GM13976 (cell line): ENCODE measurements around the gene TAF6.

Experiments
- DNase-seq: peaks from one replicate; pipeline ENCODE4 v3.0.0; 2012; ENCODE audit warnings: low spot score
- CTCF ChIP-seq: IDR thresholded peaks from 2 replicates; pipeline ENCODE4 v1.5.1; 2012; ENCODE audit warnings: borderline replicate concordance, mild to moderate bottlenecking; ENCODE audit not compliant: insufficient read depth; ENCODE audit errors: extremely low read depth, missing control alignments, control extremely low read depth
- in situ Hi-C: fragments of 300-500 bp; cut with MboI; formaldehyde crosslinking; loops from one replicate; pipeline ENCODE4 v1.12.0; 2022; ENCODE audit warnings: low sequenced_read_pairs, mixed read lengths, inconsistent platforms; ENCODE audit not compliant: unreplicated experiment

TAF6 gene

GRCh38 chr7:100109521-100110163 is 9.5 kb downstream of the TAF6 start:
- in situ Hi-C loops: no loop called here
- TF ChIP-seq CTCF: no peak

GRCh38 chr7:100107890-100108289 is 11.3 kb downstream of the TAF6 start:
- TF ChIP-seq CTCF: no peak

More at GRCh38 chr7:100109521-100110163, 9.5 kb downstream of the TAF6 start:
- no peak for DNase-seq

GRCh38 chr7:100107125-100107737 is 11.9 kb downstream of the TAF6 start:
- no peak for TF ChIP-seq CTCF
- in situ Hi-C loops: no loop called here
- DNase-seq: no peak

More at GRCh38 chr7:100107890-100108289, 11.3 kb downstream of the TAF6 start:
- no peak for DNase-seq
- in situ Hi-C loops: no loop called here

- in situ Hi-C loops: no loop called here
- DNase-seq: no peak
- TF ChIP-seq CTCF: no peak
These were observed 12.5 kb downstream of the TAF6 start for GRCh38 chr7:100106633-100107032.

GRCh38 chr7:100105534-100105933 is 13.6 kb downstream of the TAF6 start:
- in situ Hi-C loops: no loop called here
- DNase-seq: no peak
- TF ChIP-seq CTCF: no peak

- no peak for DNase-seq
- TF ChIP-seq CTCF: no peak
- in situ Hi-C loops: no loop called here
These were observed 16.0 kb downstream of the TAF6 start for GRCh38 chr7:100102950-100103840.
